A673 (cell line): ENCODE data around the gene AFAP1. TPM values are rescaled to one million over a fixed set of nuclear protein-coding genes. Genes with fewer than 3 reads are reported as not detected.

Experiments used
- BruUV-seq: library from RNA; stranded (reverse); fragments of 400-500 nt; replicated peaks from 2 replicates; lab custom pipeline; 2021; lab: Mats Ljungman, UMichigan
- CTCF ChIA-PET: fragments of 300-600 bp; sonication (Branson Sonifier 250); formaldehyde crosslinking; loops from one replicate; lab custom pipeline; 2022; ENCODE audit warnings: antibody characterized with exemption; lab: Charles Lee
- POLR2A ChIA-PET: fragments of 300-600 bp; sonication (Branson Sonifier 250); formaldehyde crosslinking; loops from one replicate; lab custom pipeline; 2022; ENCODE audit warnings: antibody characterized with exemption; ENCODE audit not compliant: low non-redundant PET; lab: Charles Lee
- DNase-seq: peaks from one replicate; pipeline ENCODE4 v3.0.0-alpha.2; 2015; ENCODE audit warnings: low spot score
- H3K27ac ChIP-seq: fragments of 200-600 bp; sonication (generic); 2 replicates; pipeline ENCODE4 v1.5.1; 2016; ENCODE audit warnings: mixed run types, low read depth, mild to moderate bottlenecking, mixed read lengths, antibody characterized with exemption, low read length; ENCODE audit not compliant: poor library complexity, severe bottlenecking
- H3K27me3 ChIP-seq: fragments of 200-600 bp; sonication (generic); replicated peaks from 2 replicates; pipeline ENCODE4 v1.6.1; 2017; ENCODE audit warnings: mixed run types, low read depth, mild to moderate bottlenecking, mixed read lengths, antibody characterized with exemption, low read length; ENCODE audit not compliant: insufficient read depth, poor library complexity
- H3K36me3 ChIP-seq: fragments of 200-600 bp; sonication (generic); 2 replicates; pipeline ENCODE4 v1.6.1; 2016; ENCODE audit warnings: mixed run types, mild to moderate bottlenecking, mixed read lengths, antibody characterized with exemption, low read length; ENCODE audit not compliant: insufficient read depth, poor library complexity, severe bottlenecking
- H3K4me1 ChIP-seq: fragments of 200-600 bp; sonication (generic); 2 replicates; pipeline ENCODE4 v1.6.1; 2017; ENCODE audit warnings: mixed run types, mild to moderate bottlenecking, mixed read lengths, antibody characterized with exemption, low read length; ENCODE audit not compliant: insufficient read depth, poor library complexity, severe bottlenecking
- H3K4me3 ChIP-seq: fragments of 200-600 bp; sonication (generic); 2 replicates; pipeline ENCODE4 v1.5.1; 2016; ENCODE audit warnings: low read depth, mixed run types, mild to moderate bottlenecking, mixed read lengths, low read length; ENCODE audit not compliant: poor library complexity, severe bottlenecking
- H3K9me3 ChIP-seq: fragments of 200-600 bp; sonication (generic); 2 replicates; pipeline ENCODE4 v1.6.1; 2016; ENCODE audit warnings: mixed run types, low read depth, mild to moderate bottlenecking, mixed read lengths, antibody characterized with exemption, low read length; ENCODE audit not compliant: poor library complexity, severe bottlenecking
- CTCF ChIP-seq: fragments of 300-800, 200-600 bp; sonication (generic); conservative IDR thresholded peaks from 2 replicates; pipeline ENCODE4 v1.5.1; 2017; ENCODE audit warnings: low read depth, mild to moderate bottlenecking, antibody characterized with exemption, low read length, moderate library complexity, mixed read lengths
- EZH2 ChIP-seq: fragments of 200-600 bp; sonication (generic); IDR thresholded peaks from 2 replicates; pipeline ENCODE4 v1.6.1; 2017; ENCODE audit warnings: borderline replicate concordance, low read depth, mild to moderate bottlenecking, mixed read lengths, antibody characterized with exemption, low read length; ENCODE audit not compliant: poor library complexity, severe bottlenecking
- intact Hi-C: fragments of 100-400 bp; cut with micrococcal nuclease; formaldehyde crosslinking; loops from one replicate; pipeline ENCODE4 v1.10.0; 2022; ENCODE audit not compliant: unreplicated experiment
- total RNA-seq: library from RNA; stranded (reverse); gene quantifications from 2 replicates; pipeline ENCODE4 v1.2.3, GENCODE V29; 2021

AFAP1 gene
- total RNA-seq, 1 experiment from 2014 or later, result 42.6 TPM

- no peaks in the 10 kb centered on the region for H3K36me3 ChIP-seq
- ChIA-PET POLR2A (interaction anchor here (0.5 to 0.6 kb wide), 2 partner anchors 15 to 17 kb away, joined by 3 to 4 read pairs; no protein-coding TSS in a partner anchor), CTCF (interaction anchor here (1.0 kb wide), 1 partner anchor 10 kb away, joined by 3 read pairs; no protein-coding TSS in a partner anchor)
- DNase-seq, result no peak
- no peaks in the 10 kb centered on the region for H3K27me3 ChIP-seq
- H3K4me1 ChIP-seq, result peaks cover 36% of the 10 kb centered on the region
- TF ChIP-seq EZH2 (no peak), CTCF (no peak)
- H3K27ac ChIP-seq, result no peak overlapping the region
- H3K4me3 ChIP-seq, result no peak overlapping the region
- intact Hi-C loops, result no loop called here
- no TSS peak for BruUV-seq
- H3K9me3 ChIP-seq, result no peaks in the 10 kb centered on the region
These were observed 15.7 kb upstream of the AFAP1 start for GRCh38 chr4:7955393-7955792.

- Histone ChIP-seq H3K9me3 (no peaks in the 10 kb centered on the region), H3K27ac (no peak overlapping the region), H3K4me1 (peaks cover 12% of the 10 kb centered on the region), H3K4me3 (no peak overlapping the region), H3K36me3 (no peaks in the 10 kb centered on the region), H3K27me3 (no peaks in the 10 kb centered on the region)
- no TSS peak for BruUV-seq
- intact Hi-C loops, result no loop called here
- POLR2A ChIA-PET, result no interaction called here
- CTCF ChIA-PET, result interaction anchor here (0.6 kb wide), 1 partner anchor 9 kb away, joined by 3 read pairs; no protein-coding TSS in a partner anchor
- no peak for TF ChIP-seq CTCF
- no peak for TF ChIP-seq EZH2
- no peak for DNase-seq
These were observed 13.0 kb upstream of the AFAP1 start for GRCh38 chr4:7952615-7953014.

- Histone ChIP-seq H3K9me3 (no peaks in the 10 kb centered on the region), H3K36me3 (no peaks in the 10 kb centered on the region), H3K4me1 (no peaks in the 10 kb centered on the region), H3K27ac (no peak overlapping the region), H3K4me3 (no peak overlapping the region), H3K27me3 (no peaks in the 10 kb centered on the region)
- no TSS peak for BruUV-seq
- no peak for DNase-seq
- ChIA-PET POLR2A (no interaction called here), CTCF (no interaction called here)
- TF ChIP-seq EZH2 (no peak), CTCF (no peak)
- intact Hi-C loops, result no loop called here
These were observed 10.8 kb upstream of the AFAP1 start for GRCh38 chr4:7950301-7951092.
